ENCODE measurements around the gene LRRC3.

Gene LRRC3

GRCh38 chr21:44480200-44481053 lies 25.1 kb downstream of the LRRC3 start:
- DNase-seq: no peak

GRCh38 chr21:44482581-44483287 lies 27.4 kb downstream of the LRRC3 start:
- no peak for DNase-seq

GRCh38 chr21:44483288-44484237 lies 28.3 kb downstream of the LRRC3 start:
- no peak for DNase-seq

GRCh38 chr21:44484498-44485253 lies 29.4 kb downstream of the LRRC3 start:
- no peak for DNase-seq

GRCh38 chr21:44485254-44485793 lies 30.0 kb downstream of the LRRC3 start:
- no peak for DNase-seq

GRCh38 chr21:44485796-44486195 lies 30.5 kb downstream of the LRRC3 start:
- no peak for DNase-seq

GRCh38 chr21:44486302-44486701 lies 31.0 kb downstream of the LRRC3 start:
- DNase-seq: no peak

- DNase-seq: no peak
Observed at GRCh38 chr21:44487831-44488230, 32.5 kb downstream of the LRRC3 start.

- DNase-seq: no peak
Observed at GRCh38 chr21:44489962-44490361, 34.7 kb downstream of the LRRC3 start.

GRCh38 chr21:44490405-44490804 lies 35.1 kb downstream of the LRRC3 start:
- DNase-seq: no peak

GRCh38 chr21:44490816-44491215 lies 35.5 kb downstream of the LRRC3 start:
- no peak for DNase-seq

- no peak for DNase-seq
Observed at GRCh38 chr21:44492567-44493385, 37.5 kb downstream of the LRRC3 start.

- DNase-seq: no peak
Observed at GRCh38 chr21:44494418-44494817, 39.1 kb downstream of the LRRC3 start.

GRCh38 chr21:44494956-44495355 lies 39.6 kb downstream of the LRRC3 start:
- DNase-seq: no peak

- DNase-seq: no peak
Observed at GRCh38 chr21:44495611-44496563, 40.6 kb downstream of the LRRC3 start.

GRCh38 chr21:44496564-44497550 lies 41.5 kb downstream of the LRRC3 start:
- no peak for DNase-seq

GRCh38 chr21:44497703-44498126 lies 42.4 kb downstream of the LRRC3 start:
- DNase-seq: no peak
